ENCODE data around the gene SHISA7.

DNA sequence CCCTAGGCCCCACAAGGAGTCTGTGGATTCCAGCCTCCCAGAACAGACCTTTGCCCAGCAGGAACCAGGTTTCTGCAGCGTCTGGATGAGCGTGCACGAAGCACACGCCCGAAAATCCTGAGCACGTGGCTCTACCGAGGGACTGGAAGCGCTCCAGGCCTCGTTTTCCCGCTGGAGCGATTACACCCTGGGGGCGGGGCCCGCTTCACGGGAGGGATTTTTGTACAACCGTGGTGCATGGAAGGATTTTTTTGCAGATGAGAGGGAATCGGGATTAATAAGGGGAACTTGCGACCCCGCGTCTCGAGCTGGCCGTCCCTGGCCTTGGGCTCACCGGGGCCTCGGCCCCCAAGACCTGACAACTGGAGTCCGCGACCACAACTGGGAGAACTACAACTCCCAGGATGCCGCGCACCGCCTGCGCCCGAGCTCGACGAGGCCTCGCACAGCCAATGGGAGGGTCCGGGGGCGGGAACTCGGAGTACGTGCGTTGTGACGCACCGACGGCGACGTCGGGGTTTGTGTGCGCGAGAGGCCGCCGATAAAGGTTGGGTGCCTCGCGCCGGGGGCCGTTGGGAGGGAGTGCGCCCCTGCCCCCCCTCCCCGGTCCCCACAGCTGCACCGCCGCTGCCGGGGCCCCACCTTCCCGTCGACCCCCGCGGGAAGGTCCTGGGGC is 33.1 kb upstream of the SHISA7 start, which contains the start of gene ZNF628:
- TF ChIP-seq, protein P1, sequence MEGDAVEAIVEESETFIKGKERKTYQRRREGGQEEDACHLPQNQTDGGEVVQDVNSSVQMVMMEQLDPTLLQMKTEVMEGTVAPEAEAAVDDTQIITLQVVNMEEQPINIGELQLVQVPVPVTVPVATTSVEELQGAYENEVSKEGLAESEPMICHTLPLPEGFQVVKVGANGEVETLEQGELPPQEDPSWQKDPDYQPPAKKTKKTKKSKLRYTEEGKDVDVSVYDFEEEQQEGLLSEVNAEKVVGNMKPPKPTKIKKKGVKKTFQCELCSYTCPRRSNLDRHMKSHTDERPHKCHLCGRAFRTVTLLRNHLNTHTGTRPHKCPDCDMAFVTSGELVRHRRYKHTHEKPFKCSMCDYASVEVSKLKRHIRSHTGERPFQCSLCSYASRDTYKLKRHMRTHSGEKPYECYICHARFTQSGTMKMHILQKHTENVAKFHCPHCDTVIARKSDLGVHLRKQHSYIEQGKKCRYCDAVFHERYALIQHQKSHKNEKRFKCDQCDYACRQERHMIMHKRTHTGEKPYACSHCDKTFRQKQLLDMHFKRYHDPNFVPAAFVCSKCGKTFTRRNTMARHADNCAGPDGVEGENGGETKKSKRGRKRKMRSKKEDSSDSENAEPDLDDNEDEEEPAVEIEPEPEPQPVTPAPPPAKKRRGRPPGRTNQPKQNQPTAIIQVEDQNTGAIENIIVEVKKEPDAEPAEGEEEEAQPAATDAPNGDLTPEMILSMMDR (conservative IDR thresholded peaks at IDR 0.05 in 1 of 2, IDR thresholded peaks at IDR 0.05 in 1 of 2; ENCODE audit: low read depth in 1 of 2, low read length in 2 of 2), result no peak
- no peak for TF ChIP-seq EZH2 (IDR thresholded peaks at IDR 0.05; ENCODE audit: low read length, missing control alignments)

All from fibroblast of lung (primary cell).